ENCODE measurements around the gene SLC22A3.

Gene SLC22A3

GRCh38 chr6:160418370-160418769, 70.2 kb downstream of the SLC22A3 start:
- DNase-seq = no peak

DNA sequence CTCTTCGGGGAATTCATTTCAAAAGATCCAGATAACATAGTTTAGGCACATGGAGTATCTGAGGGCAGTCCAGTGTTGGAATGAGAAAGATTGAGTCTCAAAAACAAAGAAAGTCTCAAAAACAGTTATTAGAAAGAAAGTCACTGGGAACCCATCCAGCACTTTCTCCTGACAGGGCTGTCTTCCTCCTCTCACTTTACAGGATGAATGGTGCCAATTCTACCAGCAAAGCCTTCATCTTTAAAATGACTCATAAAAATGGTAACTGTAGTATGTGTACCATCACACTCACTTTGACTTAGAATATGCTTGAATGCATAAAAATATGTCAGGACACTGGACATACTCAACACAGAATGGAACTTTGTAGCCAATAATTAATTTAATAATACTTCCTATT, 71.3 kb downstream of the SLC22A3 start:
- no peak for DNase-seq

DNA sequence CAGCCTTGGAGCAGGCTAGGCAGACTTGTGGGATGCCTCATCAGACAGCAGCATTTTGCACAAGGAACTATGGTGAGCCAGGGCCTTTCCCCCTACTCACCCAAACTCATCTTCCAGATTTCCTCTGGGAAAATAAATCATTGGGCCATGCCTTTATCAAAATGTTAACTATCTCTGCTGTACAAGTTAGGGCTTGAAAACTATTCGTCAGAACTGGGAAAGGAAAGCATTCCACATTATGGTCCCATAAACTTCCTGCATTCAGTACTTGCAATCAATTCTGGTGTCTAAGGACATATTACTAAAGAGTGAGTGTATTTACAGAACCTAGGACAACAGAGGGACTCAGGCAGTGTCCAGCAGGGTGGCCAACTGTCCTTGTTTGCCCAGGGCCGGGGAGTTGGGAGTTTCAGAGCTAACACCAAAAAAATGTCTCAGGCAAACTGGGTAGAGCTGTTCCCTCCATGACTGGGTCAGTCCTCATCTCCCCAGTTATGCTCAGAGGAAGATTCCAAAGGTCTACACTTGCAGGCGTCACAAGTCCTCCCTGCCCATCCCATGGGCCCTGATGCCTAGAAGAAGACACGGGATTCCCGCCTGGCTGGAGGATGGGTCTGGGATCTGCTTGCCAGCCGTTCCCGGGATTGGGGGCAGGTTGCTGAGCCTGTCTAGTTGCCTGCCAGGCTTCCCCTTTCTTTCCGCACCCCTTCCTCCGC, 72.2 kb downstream of the SLC22A3 start:
- no peak for DNase-seq

DNA sequence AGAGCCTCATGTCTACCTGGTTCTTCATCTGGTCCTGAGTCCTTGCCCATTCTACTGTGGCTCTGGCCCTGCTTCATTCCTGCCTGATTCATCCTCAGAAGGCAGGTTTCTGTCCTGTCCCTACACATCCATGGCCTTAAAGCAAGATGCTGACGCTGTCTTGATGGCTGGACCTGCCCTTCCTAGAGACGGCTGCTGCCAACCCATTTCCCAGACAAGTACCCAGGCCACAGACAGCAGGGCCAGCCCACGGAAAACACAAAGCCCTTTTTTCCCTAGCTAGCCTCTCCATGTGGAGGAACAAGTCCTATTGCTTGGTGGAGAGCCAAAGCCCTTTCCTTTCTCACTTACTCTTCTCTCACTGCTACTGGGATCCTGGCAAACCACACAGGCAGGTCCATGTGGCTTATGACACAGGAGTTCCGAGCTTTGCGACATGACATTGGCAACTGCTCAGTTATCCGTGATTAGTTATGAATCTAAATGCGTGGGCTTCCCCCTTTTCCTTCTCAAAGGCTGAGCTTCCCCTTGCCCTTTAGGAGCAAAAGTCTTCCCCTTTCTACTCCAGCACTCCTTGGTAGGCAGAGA, 72.9 kb downstream of the SLC22A3 start:
- DNase-seq = no peak

DNA sequence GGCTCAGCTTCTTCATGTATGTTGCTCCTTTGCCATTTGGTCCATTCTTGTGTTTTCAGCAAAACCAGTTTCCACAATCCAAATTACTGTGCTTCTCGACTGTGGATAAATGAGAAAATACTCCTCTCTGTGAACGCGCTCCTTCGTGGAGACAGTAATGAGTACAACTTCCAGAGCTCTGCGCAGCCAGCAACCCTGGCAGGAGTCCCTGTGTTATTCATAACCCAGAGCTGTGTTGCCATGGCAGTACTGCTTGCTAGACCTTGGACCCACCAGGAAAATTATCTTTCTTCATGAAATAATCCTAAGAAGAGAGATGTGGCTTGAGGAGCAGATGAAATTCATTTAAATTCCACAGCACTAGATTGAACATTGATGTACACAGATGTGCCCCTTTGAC, 73.7 kb downstream of the SLC22A3 start:
- no peak for DNase-seq

DNA sequence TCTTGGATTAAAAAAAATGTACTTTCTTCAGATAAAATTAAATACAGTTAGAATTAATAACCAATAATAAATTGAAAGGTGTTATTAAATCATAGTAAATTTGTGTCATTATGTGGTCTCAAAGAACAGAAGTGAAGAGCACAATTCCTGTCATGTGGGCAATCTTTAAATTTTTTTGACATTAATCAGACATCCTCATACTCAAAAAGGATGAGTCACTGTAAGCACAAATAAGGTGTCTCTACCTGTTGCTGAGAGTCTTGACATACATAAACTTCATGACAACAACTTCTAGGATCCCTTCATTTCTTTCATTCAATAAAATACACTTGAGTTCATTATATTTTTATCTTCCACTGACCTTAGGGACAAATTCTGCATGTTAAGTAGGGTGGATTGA, 76.1 kb downstream of the SLC22A3 start:
- no peak for DNase-seq

DNA sequence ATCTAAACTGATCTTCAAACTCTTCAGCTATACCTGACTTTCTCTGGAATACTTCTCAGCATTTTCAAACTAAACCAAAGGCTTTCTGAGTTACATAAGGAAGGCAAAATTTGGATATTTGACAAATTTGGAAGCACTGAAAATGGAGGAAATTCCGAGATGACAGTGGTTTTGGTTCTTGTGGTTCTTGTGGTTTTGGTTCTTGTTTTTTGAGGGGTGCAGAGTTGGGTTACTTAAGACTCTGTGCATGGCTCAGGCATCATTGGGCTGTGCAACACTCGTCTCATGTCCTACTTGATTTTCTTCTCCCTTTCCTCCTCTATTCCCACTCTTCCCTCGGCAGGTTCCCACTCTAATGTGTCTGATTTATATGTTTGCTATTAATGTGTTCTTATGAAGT, 78.0 kb downstream of the SLC22A3 start:
- peak; percentile 51 for DNase-seq

DNA sequence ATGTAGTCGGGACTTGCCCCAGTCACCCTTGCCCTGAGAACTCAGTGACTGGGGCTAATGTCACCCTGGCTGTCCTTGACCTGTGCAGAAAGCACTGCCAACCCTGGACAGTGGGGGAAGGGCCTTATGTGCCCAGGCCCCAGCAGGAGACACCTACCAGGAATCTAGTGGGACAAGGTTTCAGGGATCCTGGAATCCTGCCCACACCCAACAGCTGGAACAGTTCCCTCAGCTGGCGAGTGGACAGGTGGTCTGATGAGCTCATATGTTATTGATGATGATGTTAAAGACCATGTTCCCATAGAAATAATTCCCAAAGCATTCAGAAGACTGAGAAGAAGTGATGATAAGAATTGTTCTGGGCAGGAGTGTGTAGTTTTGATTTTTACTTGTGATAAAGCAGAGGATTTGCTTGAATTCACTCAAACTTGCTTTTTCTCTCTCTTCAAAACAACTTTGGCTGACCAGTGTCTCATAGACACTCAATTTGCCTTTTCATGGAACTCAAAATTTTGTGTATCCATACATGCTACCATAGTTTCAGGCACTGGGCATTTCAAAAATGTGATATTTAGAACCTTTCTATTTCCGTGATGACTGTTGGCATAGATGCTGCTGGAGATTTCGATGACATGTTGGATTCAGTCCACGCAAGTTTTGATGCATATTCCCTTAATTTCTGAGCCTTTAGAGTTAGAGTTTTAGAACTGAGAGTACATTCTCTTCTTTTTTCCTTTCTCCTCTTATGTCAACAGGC, 79.3 kb downstream of the SLC22A3 start:
- DNase-seq = no peak

DNA sequence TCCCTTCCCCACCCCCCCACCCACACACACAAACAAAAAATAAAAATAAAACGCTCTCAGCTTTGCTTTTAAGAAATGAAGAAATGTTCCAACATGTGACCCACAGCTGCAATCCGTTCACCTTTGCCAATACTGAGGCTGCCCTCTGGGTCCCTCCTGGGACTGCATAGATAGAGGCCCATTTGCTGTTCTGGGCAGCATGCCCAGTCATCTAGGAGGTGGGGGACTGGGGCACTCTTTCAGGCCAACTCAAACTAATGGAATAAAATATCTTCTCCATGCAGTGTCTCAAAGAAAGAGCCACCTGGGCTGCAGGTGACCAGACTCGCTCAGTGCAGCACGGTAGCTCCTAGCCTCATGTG, 79.9 kb downstream of the SLC22A3 start:
- no peak for DNase-seq

DNA sequence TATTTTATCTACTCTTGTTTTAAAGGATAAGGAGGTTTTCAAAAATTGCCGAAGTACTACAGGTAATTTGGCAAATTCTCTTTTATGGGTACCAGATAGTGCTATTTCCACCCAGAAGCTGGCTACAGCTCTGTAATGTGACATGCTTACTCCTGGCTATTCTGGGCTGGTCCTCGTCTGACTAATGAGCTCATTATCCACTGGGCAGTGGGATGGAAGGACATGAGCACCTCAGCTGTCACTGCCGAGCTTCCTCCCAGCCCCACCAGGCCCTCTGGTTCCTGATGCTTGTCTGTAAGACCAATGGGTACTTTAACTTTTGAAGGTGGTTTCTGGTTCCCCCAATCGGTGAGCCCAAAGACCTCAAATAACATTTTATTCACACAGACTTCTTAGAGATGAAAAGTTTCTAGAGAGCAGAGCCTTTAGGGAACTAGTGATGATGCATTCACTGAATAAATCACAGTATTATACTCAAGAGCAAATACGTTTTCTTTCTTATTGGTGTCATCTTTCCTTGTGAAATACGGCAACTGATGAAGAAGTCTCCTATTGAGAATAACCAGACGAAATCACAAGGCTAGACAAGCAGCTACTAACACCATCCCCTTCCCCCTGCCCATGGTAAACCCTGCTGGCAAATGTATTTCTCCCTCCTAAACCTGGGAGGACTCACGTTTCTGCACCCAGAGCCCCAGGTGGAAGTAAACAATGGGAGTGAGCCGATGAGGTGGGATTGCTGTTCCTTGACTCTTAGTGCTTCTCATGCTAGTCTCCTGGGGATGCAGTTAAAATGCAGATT, 80.8 kb downstream of the SLC22A3 start:
- no peak for DNase-seq

GRCh38 chr6:160429620-160429895, 81.4 kb downstream of the SLC22A3 start:
- DNase-seq = no peak

- DNase-seq = peak; percentile 41
Observed at GRCh38 chr6:160430203-160430602, 82.0 kb downstream of the SLC22A3 start.

- no peak for DNase-seq
Observed at GRCh38 chr6:160430751-160431150, 82.6 kb downstream of the SLC22A3 start.

- peak; percentile 95 for DNase-seq
Observed at GRCh38 chr6:160431226-160431625, 83.0 kb downstream of the SLC22A3 start.

DNA sequence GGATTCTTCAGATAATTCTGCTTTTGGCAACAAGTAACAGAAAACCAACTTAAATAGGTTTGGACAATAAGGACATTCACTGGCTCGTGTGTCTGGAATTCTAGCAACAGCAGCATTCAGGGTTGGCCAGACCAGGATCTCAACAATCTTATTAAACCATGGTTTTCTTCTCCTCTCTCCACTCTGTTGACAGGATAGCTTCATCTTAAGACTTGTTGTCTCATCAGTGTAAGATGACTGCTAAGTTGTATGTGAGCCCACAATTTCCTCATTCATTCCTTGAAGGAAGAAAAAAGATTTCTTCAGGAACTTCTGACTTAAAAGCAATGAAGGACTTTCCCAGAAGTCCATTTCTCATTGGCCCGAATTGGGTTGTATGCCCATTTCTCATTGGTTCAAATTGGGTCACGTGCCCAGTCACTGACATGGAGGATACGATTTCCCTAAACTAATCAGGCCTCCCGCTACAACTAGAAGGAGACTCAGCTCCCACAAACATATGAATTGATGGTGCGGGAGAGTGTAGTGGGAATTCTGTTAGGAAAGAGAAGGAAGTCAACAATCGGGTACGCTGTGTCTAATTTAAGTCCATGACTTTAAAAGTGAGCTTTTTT, 83.7 kb downstream of the SLC22A3 start:
- peak; percentile 67 for DNase-seq

- DNase-seq = no peak
Observed at GRCh38 chr6:160435935-160436334, 87.8 kb downstream of the SLC22A3 start.

DNA sequence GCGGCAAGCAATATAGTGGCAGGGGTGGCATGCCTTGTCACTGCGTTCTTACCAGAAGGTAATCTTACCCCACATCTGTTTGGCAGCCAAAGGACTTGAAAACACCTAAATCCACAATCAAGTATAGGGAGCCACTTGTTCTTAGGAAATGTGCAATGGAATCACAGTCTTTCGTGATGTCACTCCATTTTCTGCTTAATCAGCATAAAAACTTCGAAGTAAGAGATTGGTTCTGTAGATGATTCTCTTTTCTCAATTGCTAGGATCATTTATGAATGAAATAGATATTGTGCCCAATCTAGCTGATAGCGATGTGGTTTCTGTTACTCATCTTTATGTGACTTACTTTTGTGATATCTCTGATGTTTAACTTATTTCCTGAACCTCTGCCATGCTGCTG, 89.0 kb downstream of the SLC22A3 start:
- DNase-seq = no peak

DNA sequence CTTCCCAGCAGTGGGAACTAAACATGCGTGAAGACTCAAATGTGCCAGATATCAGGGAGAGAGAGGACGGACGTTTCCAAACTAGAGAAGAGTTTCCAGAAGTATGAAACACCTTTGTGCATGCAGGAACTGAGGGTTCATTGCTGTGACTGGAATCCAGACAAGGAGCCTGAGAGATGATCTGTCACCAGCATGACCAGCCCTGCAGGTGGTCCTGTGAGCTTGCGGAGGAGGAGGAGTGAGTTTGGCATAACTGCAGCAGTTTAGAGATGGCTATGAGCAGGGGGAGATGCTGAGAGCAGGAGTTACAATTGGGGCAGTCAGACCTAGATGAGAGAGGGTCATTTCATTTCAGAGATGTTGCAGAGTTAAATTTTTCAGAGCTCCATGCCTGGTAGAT, 89.6 kb downstream of the SLC22A3 start:
- no peak for DNase-seq

DNA sequence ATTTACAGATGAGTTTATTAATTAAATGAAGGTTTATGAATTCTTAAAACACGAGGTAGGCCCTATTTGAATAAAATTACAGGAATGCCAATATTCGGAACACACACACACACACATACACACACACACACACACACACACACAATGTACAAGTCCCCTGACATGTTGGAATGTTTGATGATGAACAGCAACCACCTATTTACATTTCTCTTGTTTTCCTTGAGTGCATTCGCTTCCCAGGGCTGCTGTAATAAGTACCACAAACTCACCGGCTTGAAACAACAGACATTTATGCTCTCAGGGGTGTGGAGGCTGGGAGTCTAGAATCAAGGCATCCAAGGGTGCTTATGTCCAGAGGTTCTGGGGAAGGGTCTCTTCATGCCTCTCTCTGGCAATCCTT, 90.3 kb downstream of the SLC22A3 start:
- no peak for DNase-seq

DNA sequence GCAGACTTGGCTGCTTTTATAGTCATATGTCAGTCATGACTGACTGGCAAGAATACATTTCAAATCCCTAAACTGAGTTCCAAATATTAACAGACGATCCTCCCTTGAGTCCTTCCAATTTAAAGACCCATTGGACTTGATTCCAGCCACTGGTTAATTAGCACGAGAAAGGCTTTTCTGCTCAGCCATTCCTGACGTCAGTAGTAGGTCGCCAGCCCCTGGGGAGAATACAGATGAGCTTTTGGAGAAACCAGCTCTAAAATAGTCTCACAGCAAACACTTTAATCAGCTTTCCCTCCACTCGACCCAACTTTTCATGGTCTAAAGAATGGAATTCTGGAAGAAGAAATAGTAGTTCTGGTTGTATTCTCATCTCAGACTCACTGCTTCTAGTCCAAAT, 91.6 kb downstream of the SLC22A3 start:
- DNase-seq = no peak

DNA sequence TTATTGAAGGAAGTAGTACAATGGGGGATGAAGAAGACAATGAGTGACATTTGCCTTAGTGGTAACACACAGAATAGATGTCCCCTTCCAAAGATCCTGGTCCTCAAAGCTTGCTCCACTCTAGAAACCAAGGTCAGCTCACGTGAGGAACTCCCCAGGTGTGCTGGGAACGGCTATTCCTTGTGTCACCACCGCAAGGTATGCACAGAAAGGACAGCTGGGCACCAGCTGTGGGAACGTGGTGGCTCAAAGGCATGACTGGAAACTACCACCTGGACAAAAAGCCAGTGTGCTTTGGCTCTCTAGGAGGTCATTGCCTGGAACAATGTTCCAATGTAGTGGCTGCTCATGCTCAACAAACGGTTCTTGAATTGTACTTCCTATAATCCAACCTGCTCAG, 94.0 kb downstream of the SLC22A3 start:
- no peak for DNase-seq

DNA sequence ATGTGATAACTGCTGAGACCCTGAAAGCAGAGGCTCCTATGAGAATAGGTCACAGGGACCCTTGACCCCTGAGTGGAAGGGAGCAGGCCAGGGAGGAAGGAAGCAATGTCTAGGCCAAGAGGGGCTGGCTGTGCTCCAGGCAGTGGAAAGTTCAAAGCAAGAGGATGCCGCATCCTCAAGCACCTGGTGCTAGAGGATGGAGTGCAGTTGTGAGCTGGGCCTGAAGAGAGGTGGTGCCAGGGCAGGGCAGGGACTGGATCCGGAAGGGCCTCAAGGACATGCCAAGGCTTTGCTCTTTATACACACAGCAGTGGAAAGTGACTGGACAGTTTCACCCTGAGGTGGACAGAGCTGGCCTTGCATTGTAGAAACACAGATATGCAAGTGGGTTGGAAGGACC, 97.0 kb downstream of the SLC22A3 start:
- no peak for DNase-seq

DNA sequence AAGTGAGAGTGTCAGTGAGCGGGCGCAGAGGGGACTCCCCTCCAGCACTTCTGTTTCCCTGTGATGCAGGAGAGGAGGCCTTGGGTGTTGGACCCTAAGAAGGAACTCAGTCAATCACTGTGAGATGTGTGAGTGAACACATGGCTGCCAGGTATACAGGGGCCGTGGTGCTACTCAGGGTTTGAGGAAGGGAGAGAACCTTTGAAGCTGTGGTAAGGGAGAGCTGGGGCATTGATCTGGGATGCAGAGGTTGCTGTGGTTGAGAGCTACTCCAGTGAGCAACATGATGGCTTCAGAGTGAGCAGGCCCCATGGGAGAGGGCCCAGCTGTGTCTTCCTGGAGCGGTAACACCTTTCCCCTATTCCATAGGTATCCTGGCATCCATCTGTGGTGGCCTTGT, 99.2 kb downstream of the SLC22A3 start:
- no peak for DNase-seq
